Stimulated activated CD4-positive, alpha-beta T cell treated with anti-CD3 and anti-CD28 coated beads, Interleukin-12 subunit alpha, Interleukin-12 subunit beta, amount 100 ng/mL, for 4 hours (primary cell): Measurements from ENCODE around the gene MRGPRF.

Experiments used
- DNase-seq: peaks from one replicate; pipeline ENCODE4 v3.0.0-alpha.2; 2020

The MRGPRF gene

DNA sequence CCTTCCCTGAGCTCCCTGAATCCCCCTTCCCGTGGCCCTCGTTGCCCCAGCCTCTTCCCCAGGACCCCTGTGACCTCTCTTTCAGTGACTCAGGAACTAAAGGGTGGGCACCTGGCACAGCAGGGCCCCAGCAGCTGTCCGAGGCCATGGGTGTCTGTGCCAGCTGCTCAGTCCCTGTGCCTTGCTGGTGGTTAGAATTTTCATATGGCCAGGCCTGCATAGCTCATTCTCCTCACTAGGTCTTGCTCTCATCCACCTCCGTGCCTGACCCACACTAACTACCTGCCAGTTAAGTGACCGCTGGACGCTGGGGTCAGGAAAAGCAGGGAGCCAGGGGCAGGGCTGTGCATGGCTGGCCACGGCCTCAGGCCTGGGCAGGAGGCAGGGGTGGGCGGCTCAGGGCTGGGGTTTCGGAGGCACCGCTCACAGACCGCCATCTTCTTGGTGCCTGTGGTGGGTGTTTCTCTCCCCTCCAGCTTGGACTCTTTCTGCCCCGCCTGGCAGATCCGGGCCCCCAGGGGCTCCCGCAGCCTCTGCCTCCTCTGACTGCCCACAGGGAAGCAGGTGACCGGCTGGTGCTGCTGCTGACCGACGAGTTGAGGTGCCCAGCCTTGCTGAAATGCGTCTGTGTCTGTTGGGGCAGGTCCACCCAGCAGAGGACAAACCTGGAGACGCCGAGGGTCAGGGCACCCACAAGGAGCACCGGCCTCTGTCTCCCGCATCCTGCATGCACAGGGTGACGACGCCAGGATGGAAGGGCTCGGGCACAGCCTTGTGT, 52.6 kb downstream of the MRGPRF start:
- DNase-seq, result no peak

DNA sequence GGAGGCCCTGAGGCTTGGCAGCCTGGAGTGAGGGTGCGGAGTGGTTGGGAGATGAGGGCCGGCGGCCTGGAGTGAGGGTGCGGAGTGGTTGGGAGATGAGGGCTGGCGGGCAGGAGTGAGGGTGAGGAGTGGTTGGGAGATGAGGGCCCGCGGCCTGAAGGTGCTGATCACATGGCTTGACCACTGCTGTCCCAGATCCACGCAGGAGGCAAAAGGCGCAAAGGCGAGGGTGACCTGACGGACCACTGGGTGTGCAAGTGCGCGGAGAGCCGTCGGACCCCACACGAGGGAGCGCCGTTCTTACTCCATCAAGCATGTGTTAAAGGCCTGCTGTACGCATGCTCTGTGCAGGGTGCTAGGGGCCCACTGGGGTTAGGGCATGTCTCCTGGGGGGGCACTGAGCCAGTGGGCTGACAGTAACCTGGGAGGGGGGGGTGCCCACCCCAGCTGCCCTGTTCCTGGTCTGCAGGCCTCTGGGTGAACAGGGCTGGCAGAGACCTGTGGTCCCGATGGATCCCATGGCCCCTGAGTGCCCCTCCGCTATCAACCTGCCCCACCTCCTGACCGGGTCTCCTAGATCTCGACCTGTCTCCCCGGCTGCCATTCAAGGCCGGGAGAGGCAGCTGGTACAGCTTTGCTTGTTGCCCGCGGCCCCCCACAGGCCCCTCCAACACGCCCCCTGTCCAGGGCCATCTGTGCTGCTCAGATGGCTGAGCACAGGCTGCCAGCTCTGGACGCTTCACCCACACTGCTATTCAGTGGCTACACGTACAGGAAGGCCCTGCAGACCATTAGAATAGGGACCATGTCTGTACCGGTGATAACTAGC, 53.4 kb downstream of the MRGPRF start:
- no peak for DNase-seq

DNA sequence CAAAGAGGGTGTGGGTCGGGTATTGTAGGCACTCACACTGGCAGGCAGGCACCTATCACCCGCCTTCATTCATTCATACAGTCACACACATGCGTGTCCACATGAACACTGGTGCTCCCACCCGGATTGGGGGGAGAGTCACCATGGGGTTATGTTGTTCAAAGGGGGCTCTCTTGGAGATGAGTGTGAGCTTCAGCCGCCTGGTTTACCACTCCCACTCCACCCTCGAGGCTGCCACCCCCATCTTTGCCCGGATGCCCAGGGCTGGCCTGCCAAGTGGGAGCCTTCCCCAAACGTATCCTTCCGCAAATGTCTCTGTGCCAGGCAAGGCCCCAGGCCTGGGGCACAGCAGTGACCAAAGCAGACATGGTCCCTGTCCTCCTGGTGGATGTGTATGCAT, 54.8 kb downstream of the MRGPRF start:
- no peak for DNase-seq

DNA sequence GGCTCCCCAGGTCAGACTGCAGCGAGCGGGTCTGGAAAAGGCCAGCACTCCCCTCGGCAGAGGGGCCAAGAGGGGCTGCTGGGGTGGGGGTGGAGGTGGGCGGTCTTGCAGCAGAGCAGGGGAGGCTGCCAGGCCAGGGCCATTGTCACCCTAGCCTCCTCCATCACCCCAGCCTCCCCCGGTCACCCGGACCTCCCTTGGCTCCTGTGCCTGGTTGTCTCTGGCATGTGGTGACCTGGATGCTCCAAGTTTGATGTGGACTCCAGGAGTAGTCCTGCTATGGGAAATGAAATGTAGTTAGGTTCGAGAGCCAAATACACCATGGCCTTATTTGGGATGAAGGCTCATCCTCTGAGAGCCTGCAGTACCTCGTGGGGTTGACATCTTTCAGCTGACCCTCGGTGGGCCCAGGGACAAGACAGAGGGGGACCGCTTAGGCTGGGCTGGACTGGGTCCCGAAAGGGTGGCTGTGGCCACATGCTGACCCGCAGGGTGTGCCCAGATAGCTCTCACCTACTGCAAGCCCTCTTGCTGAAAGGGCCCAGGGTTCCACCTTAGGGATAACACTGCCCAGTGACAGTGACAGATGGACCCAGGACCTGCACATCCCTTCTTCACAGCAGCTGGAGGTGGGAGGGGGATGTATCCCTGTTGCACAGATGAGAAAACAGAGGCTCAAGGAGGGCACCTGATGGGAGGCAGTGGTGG, 56.3 kb downstream of the MRGPRF start:
- no peak for DNase-seq

DNA sequence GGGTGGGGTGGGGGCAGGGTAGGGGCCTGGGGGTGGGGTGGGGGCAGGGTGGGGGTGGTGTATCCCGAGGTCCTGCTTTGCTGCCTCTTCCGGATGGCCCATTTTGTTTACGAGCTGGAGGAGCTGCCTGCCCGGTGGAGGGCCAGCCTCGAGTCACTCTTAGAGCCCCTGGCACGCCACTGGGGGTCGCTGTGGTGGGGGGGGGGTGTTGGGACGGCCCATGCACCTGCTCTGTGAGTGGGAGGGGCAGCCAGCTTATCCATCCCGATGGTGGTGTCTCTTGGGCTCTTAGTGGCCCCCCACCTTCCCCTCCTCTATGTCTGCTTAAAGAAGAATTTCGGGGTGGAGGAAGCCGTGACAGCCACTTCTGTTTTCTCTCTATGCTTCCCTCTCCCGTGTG, 56.9 kb downstream of the MRGPRF start:
- no peak for DNase-seq

DNA sequence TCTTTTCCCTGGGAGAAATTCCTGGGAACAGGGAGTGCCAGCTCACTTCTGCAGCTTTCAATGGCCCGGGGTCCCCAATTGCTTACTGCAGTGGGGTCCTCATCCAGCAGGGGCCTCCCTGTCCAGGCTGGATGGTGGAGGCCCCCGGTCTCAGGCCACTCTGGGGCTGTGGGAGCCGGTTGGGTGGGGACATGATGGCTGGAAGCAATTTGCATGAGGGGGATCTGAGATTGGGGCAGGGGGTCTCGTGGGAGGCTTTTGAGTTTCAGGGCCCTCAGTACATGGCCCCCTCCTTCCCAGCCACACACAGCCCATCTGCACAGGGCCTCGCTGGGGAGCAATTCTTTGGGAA, 57.5 kb downstream of the MRGPRF start:
- DNase-seq, result no peak

DNA sequence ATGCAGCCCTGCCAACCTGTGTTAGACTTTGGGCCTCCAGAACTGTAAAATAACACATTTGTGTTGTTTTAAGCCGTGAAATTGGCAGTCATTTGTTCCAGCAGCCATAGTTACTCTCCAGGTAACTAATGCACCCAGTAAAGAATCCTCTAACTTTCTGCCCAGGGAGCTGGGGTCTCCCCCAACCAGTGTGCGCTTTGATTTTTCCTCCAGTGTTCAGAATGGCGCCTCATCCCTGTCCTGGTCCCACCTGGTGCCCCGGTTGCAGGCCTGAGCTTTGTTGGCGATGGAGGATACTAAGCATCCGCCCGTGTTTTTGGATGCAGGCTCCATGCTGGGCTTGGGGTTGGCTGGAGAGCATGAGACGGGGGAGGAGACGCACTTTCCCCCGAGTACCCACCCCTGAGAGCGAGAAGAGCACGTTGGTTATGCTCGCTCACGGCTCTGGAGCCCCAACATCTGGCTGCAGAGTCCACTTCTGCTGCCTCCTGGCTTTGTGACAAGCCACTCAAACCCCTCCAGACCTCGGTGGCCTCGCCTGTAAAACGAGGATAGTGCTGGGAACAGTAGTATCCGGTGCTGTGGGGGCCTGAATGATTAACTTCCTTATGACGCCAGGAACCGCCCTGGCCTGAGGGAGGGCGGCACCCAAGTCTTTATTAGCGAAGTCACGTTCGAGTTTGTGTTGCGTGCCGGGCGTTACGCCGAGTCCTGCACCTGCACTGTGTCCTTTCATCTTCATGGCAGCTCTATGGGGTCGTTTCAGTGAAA, 58.0 kb downstream of the MRGPRF start:
- DNase-seq, result no peak
